Erythroblast (primary cell): ENCODE data around the gene NKD2.

Source experiments
- GATA1 ChIP-seq: IDR thresholded peaks from 2 replicates; pipeline ENCODE4 v1.6.1; 2011; ENCODE audit warnings: low read depth, mild to moderate bottlenecking, control low read depth, low read length, moderate library complexity
- POLR2A ChIP-seq: IDR thresholded peaks from 2 replicates; pipeline ENCODE4 v1.6.1; 2011; ENCODE audit warnings: mild to moderate bottlenecking, low read length

- no peak for TF ChIP-seq POLR2A
- no peak for TF ChIP-seq GATA1
These were observed 39.7 kb upstream of the NKD2 start for GRCh38 chr5:968881-969280.
